ENCODE measurements around the gene ALDH8A1.

GRCh38 chr6:134883314-134883713 lies 66.6 kb downstream of the ALDH8A1 start:
- no peak for TF ChIP-seq CTCF (IDR thresholded peaks at IDR 0.05)
- TF ChIP-seq POLR2AphosphoS5 (IDR thresholded peaks at IDR 0.05) = no peak
- no peak for TF ChIP-seq POLR2A (IDR thresholded peaks at IDR 0.05)
- no peak for TF ChIP-seq EP300 (IDR thresholded peaks at IDR 0.05)

Measured in stomach (tissue), 4 donors.